Right atrium auricular region (tissue), 2 donors: ENCODE measurements around the gene PPARGC1A. TPM values are rescaled to one million over a fixed set of nuclear protein-coding genes. Genes with fewer than 3 reads are reported as not detected.

Source experiments
- DNase-seq: peaks from one replicate; pipeline ENCODE4 v3.0.0-alpha.2; 2019; ENCODE audit warnings: low spot score
- H3K27ac ChIP-seq, 2 donors: fragments of 200-600 bp; sonication (generic); 1 replicate in 1 of 2; 2 replicates in 1 of 2; pipeline ENCODE4 v1.5.1; 2016 to 2019
- H3K27me3 ChIP-seq, 2 donors: fragments of 200-600 bp; sonication (generic); one replicate each; pipeline versions ENCODE4 v1.5.1 to v1.6.0; 2017 to 2019
- H3K36me3 ChIP-seq: fragments of 200-600 bp; sonication (generic); one replicate; pipeline ENCODE4 v1.5.1; 2016
- H3K4me1 ChIP-seq, 2 donors: fragments of 200-600 bp; sonication (generic); one replicate each; pipeline versions ENCODE4 v1.5.1 to v1.6.0; 2017 to 2019
- H3K4me3 ChIP-seq, 2 donors: fragments of 200-600 bp; sonication (generic); 1 replicate in 1 of 2; 2 replicates in 1 of 2; pipeline ENCODE4 v1.5.1; 2017 to 2019; ENCODE audit warnings: mild to moderate bottlenecking in 1 of 2, moderate library complexity in 1 of 2
- H3K9me3 ChIP-seq, 2 donors: fragments of 200-600 bp; sonication (generic); one replicate each; pipeline ENCODE4 v1.5.1; 2019
- CTCF ChIP-seq, 2 donors: fragments of 200-600 bp; sonication (generic); IDR thresholded peaks; one replicate each; pipeline ENCODE4 v1.5.1; 2019; ENCODE audit warnings: antibody characterized with exemption in 2 of 2
- total RNA-seq, 2 donors: library from RNA; depleted of rRNA; stranded (reverse); fragments of >200 nt; gene quantifications; one replicate each; pipeline ENCODE4 v1.1.0, GENCODE V29; 2016

Gene PPARGC1A
- total RNA-seq, 2 donors from 2014 or later, result 41.6 to 72.3 TPM

DNA sequence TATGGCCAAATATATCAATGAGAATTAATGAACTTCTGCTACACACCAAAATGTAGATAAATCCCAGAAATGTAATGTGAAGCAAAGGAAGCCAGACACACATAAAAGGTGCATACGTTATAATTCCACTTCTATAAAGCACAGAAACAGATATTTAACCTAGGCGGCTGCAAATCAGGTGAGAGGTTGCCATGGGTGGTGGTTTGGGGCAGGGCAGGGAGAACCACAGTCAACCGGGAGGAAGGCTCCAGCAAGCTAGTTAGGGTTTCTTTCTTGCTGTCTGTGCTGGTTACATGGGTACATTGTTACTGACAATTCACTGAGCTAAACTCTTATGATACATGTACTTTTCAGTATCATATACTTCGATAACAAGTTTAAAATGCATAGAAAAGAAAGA, 9.7 kb upstream of the PPARGC1A start:
- no peak overlapping the region for H3K4me3 ChIP-seq
- no peaks in the 10 kb centered on the region for H3K4me1 ChIP-seq
- H3K27ac ChIP-seq, result no peak overlapping the region
- no peaks in the 10 kb centered on the region for H3K9me3 ChIP-seq
- TF ChIP-seq CTCF (IDR thresholded peaks at IDR 0.05), result no peak
- H3K27me3 ChIP-seq, result no peaks in the 10 kb centered on the region
- no peaks in the 10 kb centered on the region for H3K36me3 ChIP-seq
- no peak for DNase-seq

DNA sequence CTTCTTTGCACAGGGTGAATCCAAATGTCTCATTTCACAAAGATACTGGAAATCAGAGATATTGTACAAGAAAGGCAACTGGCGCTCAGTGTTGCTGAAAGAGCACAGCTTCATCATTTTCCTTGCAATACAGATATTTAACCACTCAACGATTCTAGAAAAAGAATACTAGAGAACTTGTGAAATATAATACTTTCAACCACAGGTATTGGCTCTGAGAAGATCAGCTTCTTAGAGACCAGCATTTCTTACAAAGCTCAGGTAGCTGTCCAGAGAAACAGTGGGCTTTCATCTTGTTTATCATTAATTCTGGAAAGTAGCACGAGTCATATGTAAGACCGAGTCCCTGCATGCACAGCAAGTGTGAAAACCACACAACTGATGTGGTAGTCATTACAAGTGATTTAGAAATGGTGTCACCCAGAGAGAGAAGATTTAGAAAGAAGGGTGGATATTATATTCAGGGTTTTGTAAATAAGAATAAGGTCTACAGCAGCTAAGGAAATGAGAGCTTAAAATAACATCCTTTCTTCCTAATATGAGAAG, 7.8 kb upstream of the PPARGC1A start:
- H3K36me3 ChIP-seq, result no peaks in the 10 kb centered on the region
- H3K27me3 ChIP-seq, result no peaks in the 10 kb centered on the region
- no peaks in the 10 kb centered on the region for H3K4me1 ChIP-seq
- no peak for TF ChIP-seq CTCF (IDR thresholded peaks at IDR 0.05)
- no peak overlapping the region for H3K4me3 ChIP-seq
- no peak for DNase-seq
- no peak overlapping the region for H3K27ac ChIP-seq
- no peaks in the 10 kb centered on the region for H3K9me3 ChIP-seq

GRCh38 chr4:23894021-23894420, 4.2 kb upstream of the PPARGC1A start:
- no peak for TF ChIP-seq CTCF (IDR thresholded peaks at IDR 0.05)
- Histone ChIP-seq H3K4me1 (peaks cover 0 to 14% of the 10 kb centered on the region in 2 donors), H3K27me3 (no peaks in the 10 kb centered on the region), H3K27ac (no peak overlapping the region), H3K36me3 (no peaks in the 10 kb centered on the region), H3K4me3 (no peak overlapping the region), H3K9me3 (no peaks in the 10 kb centered on the region)
- no peak for DNase-seq

- Histone ChIP-seq H3K27me3 (no peaks in the 10 kb centered on the region), H3K4me1 (peaks cover 0 to 14% of the 10 kb centered on the region in 2 donors), H3K4me3 (peak overlapping the region; percentile 52 to 59), H3K36me3 (no peaks in the 10 kb centered on the region), H3K9me3 (no peaks in the 10 kb centered on the region), H3K27ac (peak overlapping the region; percentile 86 to 94)
- no peak for DNase-seq
- no peak for TF ChIP-seq CTCF (IDR thresholded peaks at IDR 0.05)
Observed at GRCh38 chr4:23891064-23891421, 1.2 kb upstream of the PPARGC1A start.

DNA sequence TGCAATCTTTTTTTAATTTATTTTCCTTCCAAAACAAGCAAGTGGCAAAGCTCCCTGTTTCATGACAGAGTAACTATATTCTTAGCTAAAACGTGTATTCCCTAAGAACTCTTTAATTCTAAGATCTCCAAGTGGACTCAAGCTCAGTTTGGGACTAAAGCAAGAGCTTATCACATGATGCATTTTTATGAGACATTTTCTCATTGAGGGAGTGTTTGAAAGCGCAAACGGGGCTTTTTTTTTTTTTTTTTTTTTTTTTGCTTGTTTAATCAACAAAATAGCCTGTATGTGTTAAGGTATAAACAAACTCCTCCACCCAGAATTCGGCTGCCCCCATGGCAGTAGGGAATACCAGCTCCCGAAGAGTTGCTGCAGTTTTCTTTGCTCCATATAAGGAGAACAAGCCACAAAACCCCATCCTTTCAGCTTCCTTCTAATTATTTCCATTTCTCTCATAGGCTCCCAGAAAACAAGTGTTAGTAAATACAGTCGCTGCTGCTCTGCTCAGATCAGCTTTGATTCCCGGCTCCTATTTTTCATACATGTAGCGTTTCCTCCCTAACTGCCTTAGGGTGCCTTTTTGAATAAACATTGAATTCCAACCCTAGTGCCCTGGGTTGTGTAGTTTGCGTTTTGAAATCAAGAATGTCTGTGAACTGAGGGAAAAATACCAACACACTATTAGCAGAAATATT, 669 bp upstream of the PPARGC1A start:
- Histone ChIP-seq H3K4me1 (peaks cover 0 to 14% of the 10 kb centered on the region in 2 donors), H3K27ac (peak overlapping the region; percentile 86 to 94), H3K36me3 (no peaks in the 10 kb centered on the region), H3K9me3 (no peaks in the 10 kb centered on the region), H3K27me3 (no peaks in the 10 kb centered on the region), H3K4me3 (peak overlapping the region; percentile 52 to 59)
- no peak for DNase-seq
- no peak for TF ChIP-seq CTCF (IDR thresholded peaks at IDR 0.05)

GRCh38 chr4:23889391-23889790, 456 bp downstream of the PPARGC1A start:
- no peak for TF ChIP-seq CTCF (IDR thresholded peaks at IDR 0.05)
- no peak for DNase-seq

More at GRCh38 chr4:23889391-23889790, 456 bp downstream of the PPARGC1A start:
- Histone ChIP-seq H3K36me3 (no peaks in the 10 kb centered on the region), H3K9me3 (no peaks in the 10 kb centered on the region), H3K4me3 (peak overlapping the region; percentile 52 to 59), H3K4me1 (peaks cover 0 to 22% of the 10 kb centered on the region in 2 donors), H3K27ac (peak overlapping the region; percentile 86 to 94), H3K27me3 (no peaks in the 10 kb centered on the region)
